Measurements from ENCODE around the gene PHF12.
A peak's percentile ranks its signal among the peaks of the same experiment; 100 is the strongest.

The PHF12 gene

GRCh38 chr17:28951428-28951990 lies at the start of gene PHF12:
Gene PHF12, minus strand, starts transcription at chr17:28951518. Its CDS starts 558 bp downstream, at chr17:28950960.
- Histone ChIP-seq H3K79me2 (ENCODE audit: control insufficient read depth, low read length) (peaks cover 48% of the 10 kb centered on the region), H3K4me1 (ENCODE audit: control insufficient read depth, low read length) (peaks cover 37% of the 10 kb centered on the region), H4K20me1 (ENCODE audit: control insufficient read depth, insufficient read depth, low read depth, low read length) (peaks cover 12% of the 10 kb centered on the region), H3K4me2 (ENCODE audit: low read length) (peak within 1 kb of the TSS; percentile 92), H3K27me3 (ENCODE audit: control insufficient read depth, low read length) (no peaks in the 10 kb centered on the region), H3K36me3 (ENCODE audit: control insufficient read depth, low read length) (peaks cover 41% of the 10 kb centered on the region), H3K9me2 (replicated peaks; ENCODE audit: control insufficient read depth, low read length) (no peaks in the 10 kb centered on the region), H3F3A (ENCODE audit: control insufficient read depth, insufficient read depth) (peaks cover 7% of the 10 kb centered on the region; the same call in 1 of the 2 replicates), H3K27ac (ENCODE audit: low read depth, low read length) (peak within 1 kb of the TSS; percentile 82), H3K9me3 (ENCODE audit: control insufficient read depth, insufficient read depth, low read length) (no peaks in the 10 kb centered on the region), H3K4me3 (ENCODE audit: low read length) (peak within 1 kb of the TSS; percentile 89)
- TF ChIP-seq EZH2phosphoT487 (IDR thresholded peaks at IDR 0.05; ENCODE audit: borderline replicate concordance, low read length), result no peak
- TF ChIP-seq CTCF (IDR thresholded peaks at IDR 0.05; ENCODE audit: low read depth, low read length, poor library complexity, severe bottlenecking), result no peak

- no peak overlapping the region for H3K27ac ChIP-seq (ENCODE audit: low read depth, low read length)
- no peak overlapping the region for H3K4me2 ChIP-seq (ENCODE audit: low read length)
- H3F3A ChIP-seq (ENCODE audit: control insufficient read depth, insufficient read depth), result no peaks in the 10 kb centered on the region
Observed at GRCh38 chr17:29000973-29001372, 49.7 kb upstream of the PHF12 start.

GRCh38 chr17:28999206-28999605 lies 47.9 kb upstream of the PHF12 start:
- no peaks in the 10 kb centered on the region for H4K20me1 ChIP-seq (ENCODE audit: control insufficient read depth, insufficient read depth, low read depth, low read length)
- H3K36me3 ChIP-seq (ENCODE audit: control insufficient read depth, low read length), result no peaks in the 10 kb centered on the region
- no peaks in the 10 kb centered on the region for H3K79me2 ChIP-seq (ENCODE audit: control insufficient read depth, low read length)
- no peaks in the 10 kb centered on the region for H3K4me1 ChIP-seq (ENCODE audit: control insufficient read depth, low read length)
- no peaks in the 10 kb centered on the region for H3F3A ChIP-seq (ENCODE audit: control insufficient read depth, insufficient read depth)
- TF ChIP-seq CTCF (IDR thresholded peaks at IDR 0.05; ENCODE audit: low read depth, low read length, poor library complexity, severe bottlenecking) (no peak), EZH2phosphoT487 (IDR thresholded peaks at IDR 0.05; ENCODE audit: borderline replicate concordance, low read length) (no peak)
- H3K4me3 ChIP-seq (ENCODE audit: low read length), result no peak overlapping the region
- no peak overlapping the region for H3K27ac ChIP-seq (ENCODE audit: low read depth, low read length)
- H3K9me2 ChIP-seq (replicated peaks; ENCODE audit: control insufficient read depth, low read length), result no peaks in the 10 kb centered on the region
- H3K27me3 ChIP-seq (ENCODE audit: control insufficient read depth, low read length), result peaks cover 8% of the 10 kb centered on the region
- H3K9me3 ChIP-seq (ENCODE audit: control insufficient read depth, insufficient read depth, low read length), result no peaks in the 10 kb centered on the region
- no peak overlapping the region for H3K4me2 ChIP-seq (ENCODE audit: low read length)

More at GRCh38 chr17:29000973-29001372, 49.7 kb upstream of the PHF12 start:
- Histone ChIP-seq H4K20me1 (ENCODE audit: control insufficient read depth, insufficient read depth, low read depth, low read length) (no peaks in the 10 kb centered on the region), H3K79me2 (ENCODE audit: control insufficient read depth, low read length) (no peaks in the 10 kb centered on the region), H3K4me1 (ENCODE audit: control insufficient read depth, low read length) (no peaks in the 10 kb centered on the region), H3K9me2 (replicated peaks; ENCODE audit: control insufficient read depth, low read length) (no peaks in the 10 kb centered on the region), H3K27me3 (ENCODE audit: control insufficient read depth, low read length) (peaks cover 8% of the 10 kb centered on the region), H3K9me3 (ENCODE audit: control insufficient read depth, insufficient read depth, low read length) (no peaks in the 10 kb centered on the region), H3K36me3 (ENCODE audit: control insufficient read depth, low read length) (no peaks in the 10 kb centered on the region), H3K4me3 (ENCODE audit: low read length) (no peak overlapping the region)
- TF ChIP-seq CTCF (IDR thresholded peaks at IDR 0.05; ENCODE audit: low read depth, low read length, poor library complexity, severe bottlenecking), result no peak
- TF ChIP-seq EZH2phosphoT487 (IDR thresholded peaks at IDR 0.05; ENCODE audit: borderline replicate concordance, low read length), result no peak
